ENCODE measurements around the gene BCL2.
"Not testable (repeated sequence)": the region's sequence is repeated elsewhere in the genome, so short reads cannot be mapped to it uniquely, and the experiment has no call there.

BCL2 gene

DNA sequence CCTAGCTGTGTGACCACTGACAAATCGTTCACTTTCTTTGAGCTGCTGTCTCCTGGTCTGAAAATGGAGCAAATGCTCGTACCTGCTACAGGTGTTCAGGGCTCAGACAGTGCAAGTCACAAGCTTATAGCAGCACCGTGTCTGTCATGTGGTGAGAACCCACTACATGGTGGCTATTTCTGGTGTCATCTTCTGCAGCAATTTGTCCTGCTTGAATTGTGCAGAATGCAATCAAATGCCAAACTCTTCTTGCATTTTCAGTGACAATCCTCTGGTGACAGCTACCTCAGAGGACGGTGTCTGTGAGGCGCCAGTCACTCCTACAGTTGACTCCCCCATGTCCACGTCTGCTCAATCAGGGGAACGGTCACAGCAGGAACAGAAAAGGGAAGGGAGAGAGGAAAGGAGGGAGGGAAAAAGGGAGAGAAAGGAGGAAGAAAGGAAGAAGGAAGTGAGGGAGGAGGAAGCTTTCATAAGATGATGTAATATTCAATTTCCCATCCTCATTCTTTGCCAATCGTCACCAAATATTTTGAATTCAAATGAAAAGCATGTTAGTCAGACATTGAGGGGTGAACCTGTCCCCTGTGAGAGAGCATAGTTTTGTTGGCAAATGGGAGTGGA is 122.2 kb downstream of the BCL2 start:
- peak; percentile 33 for DNase-seq

DNA sequence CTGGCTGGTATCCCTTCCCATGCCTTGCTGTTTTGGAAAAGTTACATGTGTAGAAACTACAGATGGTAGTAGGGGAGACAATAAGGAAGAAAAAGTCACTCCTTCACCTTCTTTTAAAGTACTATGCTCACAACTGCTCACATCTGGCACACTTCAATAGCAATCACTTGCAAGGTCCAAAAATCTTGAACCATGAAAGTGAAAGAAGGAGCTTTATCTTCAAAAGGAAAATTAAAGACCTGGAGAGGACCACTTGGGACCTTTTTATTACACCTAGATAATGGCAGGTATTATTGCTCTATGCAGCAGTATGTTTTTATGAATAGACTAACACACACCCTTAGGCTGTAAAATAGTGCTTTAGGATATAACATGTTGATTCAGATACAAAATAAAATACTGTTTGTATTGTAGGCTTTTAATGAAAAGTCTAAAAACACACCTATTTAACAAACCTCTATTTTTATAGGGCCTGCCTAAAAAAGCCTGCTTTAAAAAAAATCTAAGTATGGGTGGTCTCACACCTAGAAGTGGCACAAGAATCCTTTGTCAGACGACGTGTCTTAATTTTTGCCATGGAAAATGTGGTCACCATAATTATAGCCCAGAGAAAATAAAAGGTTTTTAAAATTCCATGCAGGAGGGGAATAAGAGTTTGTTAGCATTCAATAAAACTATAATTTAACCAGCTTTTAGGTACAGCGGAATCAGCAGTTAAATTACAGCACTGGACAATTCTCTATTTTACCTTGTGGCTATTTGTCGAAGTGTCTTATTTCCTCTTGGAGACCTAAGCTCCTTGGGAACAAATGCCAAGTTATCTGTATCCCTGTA is 124.0 kb downstream of the BCL2 start:
- DNase-seq = no peak

DNA sequence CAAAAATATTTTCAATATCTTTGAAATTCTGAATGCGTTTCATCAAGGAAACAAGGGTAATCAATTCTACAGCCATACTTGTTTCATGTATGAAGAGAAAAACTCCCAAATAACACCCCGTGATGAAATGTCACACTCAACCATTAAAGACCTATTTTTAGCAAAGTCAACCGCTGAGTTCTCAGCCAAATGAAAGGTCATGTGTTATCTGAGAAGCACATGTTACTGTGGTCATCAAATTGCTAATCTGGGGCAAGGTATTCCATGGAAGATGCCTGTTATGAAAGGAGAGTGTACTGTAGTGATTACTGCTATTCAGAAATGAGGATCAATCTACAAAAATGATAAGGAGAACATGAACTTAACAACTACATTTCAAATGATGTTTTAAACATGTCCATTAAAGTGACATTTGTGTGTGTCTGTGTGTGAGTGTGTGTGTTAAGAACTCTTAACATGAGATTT is 126.7 kb downstream of the BCL2 start:
- no peak for DNase-seq

DNA sequence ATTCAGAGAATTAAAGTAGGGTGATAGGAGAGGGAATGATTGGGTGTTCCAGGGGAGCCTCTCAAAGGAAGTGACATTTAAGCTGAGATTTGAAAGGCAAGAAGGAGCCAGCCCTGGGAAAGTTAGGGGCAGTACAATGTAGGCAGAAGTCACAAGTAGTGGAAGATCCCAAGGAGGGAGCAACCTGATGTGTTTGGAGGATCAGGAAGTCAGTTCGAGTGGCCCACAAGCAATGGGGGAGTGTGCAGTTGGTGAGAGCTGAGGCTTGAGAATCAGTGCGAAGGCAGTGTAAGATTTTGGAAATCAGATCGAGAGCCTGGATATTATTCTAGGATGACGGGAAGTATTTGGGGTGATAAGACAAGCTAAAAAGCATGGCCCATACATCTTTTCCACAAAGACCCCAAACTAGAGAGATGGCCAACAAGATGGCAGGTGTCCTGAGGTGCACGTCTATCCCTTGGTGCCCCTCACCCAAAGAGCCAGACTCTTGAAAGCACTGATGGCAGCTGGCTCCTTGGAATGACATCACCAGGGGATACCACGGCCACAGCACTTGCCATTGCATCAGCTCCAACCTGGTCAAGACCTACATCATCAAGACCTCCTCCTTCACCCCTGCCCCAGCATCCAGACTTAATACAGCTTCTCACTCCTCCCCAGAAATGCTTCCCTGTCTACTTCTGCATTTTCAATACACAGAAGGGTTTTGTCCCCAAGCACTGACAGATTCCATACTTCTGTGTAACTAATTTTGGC is 127.3 kb downstream of the BCL2 start:
- no peak for DNase-seq

DNA sequence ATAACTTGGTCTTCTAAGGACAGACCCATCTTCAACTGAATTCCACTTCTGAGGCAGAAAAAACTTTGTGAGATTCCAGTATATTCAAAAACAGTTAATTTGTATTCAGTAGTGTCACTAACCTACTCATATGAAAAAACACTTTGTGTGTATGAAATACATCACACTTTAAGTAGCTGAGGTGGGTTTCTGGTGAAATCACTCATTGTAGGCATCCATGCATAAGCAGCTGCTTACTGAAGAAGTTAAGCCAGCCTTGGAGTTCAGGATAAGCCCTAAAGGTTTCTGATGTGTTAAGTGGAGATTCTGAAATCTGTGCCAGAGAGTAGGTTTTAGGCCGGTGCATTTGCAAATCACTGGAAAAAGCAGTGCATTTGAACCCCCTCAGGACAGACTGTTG is 128.2 kb downstream of the BCL2 start:
- DNase-seq = no peak

DNA sequence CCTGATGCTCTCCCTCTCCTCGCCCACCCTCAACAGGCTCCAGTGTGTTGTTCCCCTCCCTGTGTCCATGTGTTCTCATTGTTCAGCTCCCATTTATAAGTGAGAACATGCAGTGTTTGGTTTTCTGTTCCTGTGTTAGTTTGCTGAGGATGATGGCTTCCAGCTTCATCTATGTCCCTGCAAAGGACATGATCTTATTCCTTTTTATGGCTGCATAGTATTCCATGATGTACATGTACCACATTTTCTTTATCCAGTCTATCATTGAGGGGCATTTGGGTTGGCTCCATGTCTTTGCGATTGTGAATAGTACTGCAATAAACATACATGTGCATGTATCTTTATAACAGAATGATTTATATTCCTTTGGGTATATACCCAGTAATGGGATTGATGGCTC is 128.7 kb downstream of the BCL2 start:
- DNase-seq = not testable (repeated sequence)

DNA sequence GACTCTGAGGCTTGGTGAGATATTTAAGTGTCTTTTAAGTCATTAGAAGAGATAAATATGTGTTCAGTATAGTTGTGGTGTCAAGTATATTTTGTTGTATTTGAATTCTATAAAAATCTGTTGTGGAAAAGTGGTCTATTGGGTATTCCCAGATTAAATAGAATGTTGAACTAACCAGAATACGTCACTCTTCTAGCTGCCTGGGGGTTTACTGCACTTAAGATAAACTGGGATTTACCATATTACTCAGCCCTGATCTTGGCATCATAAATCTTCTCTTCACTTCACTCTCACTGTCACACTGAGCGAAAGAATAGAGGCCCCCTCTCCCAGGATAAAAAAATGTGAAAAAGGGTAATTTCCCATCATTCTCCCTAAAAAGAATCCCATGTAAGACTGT is 129.8 kb downstream of the BCL2 start:
- DNase-seq = no peak

DNA sequence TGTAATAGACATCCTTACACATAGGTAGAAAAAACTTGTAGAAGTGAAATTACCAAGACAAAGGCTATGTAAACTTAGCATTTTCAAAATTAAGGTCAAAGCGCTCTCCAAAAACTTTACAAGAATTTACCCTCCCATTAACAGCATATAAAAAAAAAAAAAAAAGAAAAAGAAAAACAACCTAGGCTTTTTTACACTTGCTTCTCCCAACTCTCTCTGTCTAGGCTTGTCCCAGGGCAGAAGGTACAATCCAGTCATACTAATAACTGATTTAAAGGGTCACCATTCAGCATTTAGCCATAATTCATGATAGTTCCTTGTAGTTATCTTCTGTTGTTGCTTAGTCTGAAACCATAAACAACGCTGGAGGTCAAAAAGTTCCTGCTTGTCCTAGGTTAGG is 130.5 kb downstream of the BCL2 start:
- DNase-seq = no peak

DNA sequence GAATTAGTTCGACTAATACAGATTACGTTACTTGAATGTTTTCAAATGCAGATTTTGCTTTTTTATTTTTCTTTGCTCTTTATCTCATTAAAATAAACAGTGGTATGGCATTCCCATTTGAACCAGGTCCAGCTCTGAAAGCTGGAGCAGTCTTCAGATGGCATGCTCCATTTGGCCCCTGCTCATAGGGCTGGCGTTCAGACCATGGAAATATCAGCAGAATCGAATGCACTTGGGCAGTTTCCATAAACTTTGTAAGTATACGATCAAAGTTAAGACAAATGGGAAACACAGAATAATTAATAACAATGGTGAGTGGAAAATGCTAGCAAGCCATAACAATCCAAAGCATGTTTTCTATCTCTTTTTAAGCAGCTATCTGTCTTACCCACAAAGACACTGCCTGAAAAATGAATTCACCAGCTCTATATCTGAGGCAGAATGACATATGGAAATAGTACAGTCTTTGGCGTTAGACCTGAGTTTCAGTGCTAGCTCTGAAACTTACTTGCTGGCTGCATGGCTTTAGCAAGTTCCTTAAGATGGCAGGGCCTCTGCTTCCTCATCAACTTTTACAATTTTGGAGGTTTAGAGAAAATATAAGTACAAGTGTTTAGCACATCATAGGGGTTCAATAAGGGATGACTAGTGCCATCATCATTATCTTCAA is 131.6 kb downstream of the BCL2 start:
- no peak for DNase-seq

DNA sequence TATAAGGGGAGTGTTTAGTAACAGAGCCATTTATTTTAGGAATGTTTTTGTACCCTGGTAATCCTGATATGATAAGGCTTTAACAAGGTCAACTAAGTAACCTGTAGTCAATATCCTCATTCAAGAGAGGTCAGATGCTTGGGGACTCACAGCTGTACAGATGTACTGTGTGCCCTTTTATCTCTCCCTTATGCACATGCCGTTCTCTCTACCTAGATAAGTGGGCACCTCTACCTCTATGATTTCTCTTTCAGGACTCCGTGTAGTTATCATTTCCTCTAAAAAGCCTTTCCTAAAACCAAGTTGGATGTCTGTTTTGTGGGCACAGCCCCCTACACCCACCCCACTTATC is 132.4 kb downstream of the BCL2 start:
- no peak for DNase-seq

DNA sequence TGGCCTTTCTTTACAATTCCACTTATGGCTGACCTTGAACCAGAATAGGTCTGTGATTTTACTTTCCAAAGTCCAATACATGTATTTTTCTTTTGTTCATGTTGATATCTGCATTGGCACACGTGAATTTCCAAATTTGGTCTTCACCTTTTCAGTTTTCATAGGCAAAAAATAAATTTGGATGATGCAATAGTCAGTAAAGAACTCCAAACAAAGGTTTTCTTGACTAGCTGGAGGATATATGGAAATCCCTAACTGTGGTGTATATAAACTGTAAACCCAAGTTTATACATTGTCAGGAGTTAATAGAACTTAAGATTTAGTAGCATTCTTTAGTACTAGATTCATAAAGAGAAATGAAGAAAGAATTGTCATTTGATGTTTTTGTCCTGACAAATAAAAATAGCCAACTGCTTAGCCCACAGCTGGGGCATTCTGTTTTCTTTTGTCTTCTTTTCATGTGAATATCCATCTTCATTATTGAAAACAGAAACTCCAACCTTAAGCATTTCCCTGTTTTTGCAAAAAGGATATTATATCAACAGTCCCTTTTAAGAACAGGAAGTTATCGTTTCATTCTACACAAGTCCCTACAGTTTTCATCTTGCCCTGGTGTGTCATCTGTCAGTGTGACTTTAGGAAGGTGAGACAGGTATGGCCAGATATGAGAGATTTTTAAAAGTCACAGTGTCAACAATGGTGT is 132.9 kb downstream of the BCL2 start:
- no peak for DNase-seq

DNA sequence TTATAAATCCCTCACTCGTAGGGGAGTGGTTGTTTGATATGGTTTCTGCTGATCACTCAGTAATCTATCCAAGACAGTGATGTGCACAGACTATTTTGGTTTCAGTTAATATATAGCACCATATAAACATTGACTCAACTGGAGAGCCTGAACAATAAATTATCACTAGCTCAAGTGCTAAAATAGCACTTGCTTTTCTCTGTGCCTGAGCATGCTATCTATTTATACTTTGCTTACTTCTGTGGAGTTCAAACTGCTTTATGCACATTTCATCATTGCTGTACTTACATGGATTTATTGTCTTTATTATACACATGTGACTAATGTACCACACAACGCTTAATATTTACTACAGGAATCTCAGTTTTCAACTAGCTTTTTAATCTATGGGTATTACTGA is 133.6 kb downstream of the BCL2 start:
- DNase-seq = no peak

DNA sequence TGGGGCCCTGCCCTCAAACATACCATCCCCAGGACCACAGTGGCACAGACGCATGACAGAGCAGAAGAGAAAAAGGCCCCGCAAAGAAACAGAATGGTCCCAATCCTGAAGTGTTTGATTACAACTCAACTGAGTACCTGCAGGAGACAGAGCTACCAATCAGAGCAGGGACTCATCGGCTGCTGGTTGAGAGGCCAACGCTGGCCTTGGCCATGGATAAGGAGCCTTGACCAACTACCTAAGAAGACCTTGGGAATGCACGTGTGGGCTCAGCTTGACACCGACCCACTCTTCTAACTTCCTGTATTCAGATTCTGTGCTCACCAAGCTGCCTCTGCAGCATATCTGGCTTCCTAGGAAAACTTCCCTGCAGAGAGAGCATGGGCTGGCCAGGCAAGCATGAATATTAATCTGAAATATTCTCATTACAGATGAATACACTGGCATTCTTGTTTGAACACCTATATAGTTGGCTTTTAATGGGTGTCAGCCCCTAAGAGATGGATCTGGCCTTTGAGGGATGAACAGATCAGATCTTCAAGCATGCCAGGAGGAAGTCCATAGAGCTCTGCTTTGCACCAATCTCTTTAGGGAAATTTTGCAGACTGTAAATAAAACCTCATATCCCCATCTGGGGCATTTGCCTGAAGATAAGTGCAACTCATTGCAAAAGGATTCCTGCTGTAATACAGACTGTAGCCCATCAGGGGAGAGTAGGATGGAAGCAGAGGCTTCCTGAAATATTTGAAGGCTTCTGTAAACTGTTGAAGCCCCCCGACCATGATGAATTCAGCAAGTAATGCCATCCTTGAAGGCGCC is 135.4 kb downstream of the BCL2 start:
- DNase-seq = no peak

DNA sequence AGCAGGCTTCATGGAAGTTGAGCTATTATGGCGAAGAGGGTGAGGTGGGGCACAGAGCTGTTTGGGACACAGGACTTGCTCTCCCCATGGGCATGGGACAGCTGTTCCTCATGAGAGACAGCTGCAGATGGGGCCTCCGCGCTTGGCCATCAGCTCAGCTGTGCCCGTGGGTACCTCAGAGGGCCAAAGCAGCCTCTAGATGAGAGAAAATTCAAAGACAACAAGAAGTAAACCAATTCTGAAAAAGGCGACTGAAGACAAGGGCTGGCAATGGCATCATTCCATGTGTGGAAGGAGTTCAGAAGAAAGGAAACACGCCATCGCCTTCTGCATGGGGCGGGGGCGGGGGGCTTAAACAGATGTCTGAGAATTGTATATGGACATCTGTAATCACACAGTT is 136.2 kb downstream of the BCL2 start:
- DNase-seq = no peak

DNA sequence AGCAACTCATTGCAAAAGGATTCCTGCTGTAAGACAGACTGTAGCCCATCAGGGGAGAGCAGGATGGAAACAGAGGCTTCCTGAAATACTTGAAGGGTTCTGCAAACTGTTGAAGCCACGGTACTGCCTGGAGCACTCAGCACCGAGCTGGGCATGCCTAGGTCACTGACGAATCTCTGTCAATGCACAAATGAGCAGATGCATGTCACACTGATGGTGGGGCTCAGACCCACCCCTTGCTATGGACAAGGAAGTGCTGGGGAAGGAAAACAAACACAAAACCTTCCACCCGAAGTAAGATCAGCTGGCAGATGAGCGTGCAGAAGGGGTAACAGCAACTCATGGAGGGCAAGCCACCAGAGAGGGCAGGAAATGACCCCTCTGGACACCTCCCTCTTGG is 136.7 kb downstream of the BCL2 start:
- DNase-seq = no peak

DNA sequence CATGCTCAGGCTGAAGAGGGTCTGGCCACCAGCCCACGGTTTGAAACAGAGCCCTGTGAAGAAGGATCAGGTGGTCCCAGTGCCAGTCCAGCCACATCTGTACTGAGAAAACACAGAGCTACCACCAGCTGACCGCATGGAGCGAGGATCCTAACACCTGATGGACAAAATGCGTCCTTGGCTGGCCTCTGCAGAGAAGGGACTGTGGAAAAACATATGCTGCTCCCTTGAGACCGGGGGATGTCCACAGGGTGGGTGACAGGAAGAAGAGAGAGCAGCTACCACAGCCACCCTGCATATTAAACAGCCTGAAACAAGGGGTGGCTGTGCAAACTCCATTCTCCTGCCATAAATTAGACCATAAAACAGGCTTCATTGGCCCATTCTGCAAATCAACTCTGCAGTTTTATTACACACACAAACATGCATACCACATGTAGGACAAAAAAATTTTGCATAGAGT is 137.2 kb downstream of the BCL2 start:
- DNase-seq = no peak

DNA sequence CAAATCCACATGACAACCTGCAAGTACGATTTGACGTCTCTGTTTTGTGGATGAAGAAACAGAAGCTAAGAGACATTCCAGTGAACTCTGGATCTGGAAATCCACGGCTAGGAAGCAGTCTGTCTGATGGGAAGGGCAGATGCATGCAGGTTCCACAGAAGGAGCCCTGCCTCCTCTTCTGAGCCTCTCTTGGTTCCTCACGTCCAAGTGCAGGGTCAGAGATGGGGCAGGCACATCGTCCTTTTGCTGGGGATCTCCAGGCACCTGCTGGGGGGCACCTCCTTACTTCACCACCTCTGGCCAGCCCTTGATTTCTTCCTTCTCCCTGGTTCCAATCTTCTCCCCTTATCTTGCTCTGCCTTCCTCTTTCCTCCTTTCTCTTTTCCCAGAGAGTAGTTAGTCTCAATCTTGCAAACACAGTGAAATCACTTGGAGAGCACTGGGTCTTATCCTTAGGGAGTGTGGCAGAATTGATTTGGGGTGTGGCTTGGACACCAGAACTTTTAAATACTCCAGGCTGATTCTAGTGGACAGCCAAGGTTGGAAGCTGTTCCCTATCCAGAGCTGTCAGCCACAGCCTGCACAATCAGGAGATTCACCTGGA is 137.8 kb downstream of the BCL2 start:
- no peak for DNase-seq

DNA sequence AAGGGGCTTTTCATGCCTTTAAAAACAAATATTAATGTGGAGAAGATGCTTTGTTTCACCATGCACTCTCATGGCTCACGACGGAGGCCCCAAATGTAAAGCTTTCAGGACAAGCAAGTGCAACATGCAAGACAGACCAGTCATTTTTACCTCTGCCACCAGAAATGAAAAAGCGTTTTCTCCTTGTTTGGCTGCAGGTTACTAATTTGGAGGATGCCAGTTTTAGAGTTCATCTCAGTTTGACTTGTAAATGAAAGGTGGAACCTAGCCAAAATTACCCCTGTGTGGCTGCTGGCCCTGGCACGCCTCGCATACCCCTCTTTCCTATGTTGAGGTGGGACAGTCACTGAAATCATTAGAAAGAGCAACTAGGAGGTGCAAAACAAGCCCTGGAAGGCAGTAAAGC is 138.6 kb downstream of the BCL2 start:
- DNase-seq = no peak

DNA sequence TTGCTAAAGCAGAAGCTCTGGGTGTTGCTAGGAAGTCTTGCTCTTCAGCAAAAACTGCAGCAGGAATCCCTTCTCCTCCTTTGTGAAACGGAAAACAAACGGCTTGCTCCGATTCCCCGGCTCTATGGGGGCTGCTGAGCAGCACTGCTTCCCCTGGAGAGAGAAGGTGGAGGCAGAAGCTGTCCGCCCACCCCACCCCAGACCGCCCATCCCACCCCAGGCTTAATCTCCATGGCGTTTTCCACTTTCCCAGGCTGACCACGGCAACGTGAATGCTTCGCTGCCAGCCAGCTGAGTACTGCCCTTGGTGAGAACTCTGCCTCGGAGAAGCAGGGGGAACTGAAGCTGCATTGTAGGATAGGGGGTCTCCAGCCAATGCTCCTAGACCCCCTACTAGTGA is 139.2 kb downstream of the BCL2 start:
- no peak for DNase-seq

DNA sequence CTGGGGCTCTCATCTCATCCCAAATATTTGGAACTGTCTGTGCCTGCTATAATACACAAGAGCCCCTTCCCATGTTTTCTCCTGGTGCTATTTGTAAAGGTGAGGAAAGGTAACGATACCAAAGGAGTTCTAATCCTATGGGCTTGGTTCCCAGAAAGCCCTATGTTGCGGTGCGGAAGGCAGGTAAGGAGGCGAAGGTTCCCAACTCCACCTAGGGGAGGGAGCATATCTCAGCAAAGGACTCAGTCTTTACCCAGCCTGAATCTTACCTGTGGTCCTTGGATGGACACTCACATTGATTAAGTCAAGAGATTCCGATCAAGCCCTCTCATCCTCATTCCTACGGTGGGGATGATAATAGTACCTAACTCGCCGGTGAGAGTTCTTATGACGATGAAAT is 140.1 kb downstream of the BCL2 start:
- no peak for DNase-seq

DNA sequence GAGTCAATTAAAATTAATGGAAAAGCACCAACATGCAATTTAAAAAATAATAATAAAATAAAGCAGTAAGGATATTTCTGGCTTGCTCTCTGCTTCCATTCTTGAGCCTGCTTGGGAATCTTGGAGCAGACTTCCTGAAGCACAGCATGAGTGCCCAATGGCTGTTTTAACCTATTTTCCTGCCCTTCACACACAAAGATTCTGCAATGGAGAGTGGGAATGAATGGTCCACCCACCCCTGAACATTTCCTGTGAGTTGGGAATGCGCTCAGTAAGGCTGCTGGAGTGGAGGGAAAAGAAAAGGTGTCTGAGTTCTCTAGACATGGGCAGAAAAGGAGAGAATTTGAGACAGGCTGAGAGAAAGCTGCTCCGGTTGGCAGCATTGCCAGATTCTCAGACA is 140.6 kb downstream of the BCL2 start:
- DNase-seq = no peak
